Kidney capillary endothelial cell (primary cell): ENCODE measurements around the gene SCNN1A.

ENCODE experiments used
- DNase-seq: peaks from one replicate; pipeline ENCODE4 v3.0.0-alpha.2; 2018; ENCODE audit warnings: low spot score

Gene SCNN1A

DNA sequence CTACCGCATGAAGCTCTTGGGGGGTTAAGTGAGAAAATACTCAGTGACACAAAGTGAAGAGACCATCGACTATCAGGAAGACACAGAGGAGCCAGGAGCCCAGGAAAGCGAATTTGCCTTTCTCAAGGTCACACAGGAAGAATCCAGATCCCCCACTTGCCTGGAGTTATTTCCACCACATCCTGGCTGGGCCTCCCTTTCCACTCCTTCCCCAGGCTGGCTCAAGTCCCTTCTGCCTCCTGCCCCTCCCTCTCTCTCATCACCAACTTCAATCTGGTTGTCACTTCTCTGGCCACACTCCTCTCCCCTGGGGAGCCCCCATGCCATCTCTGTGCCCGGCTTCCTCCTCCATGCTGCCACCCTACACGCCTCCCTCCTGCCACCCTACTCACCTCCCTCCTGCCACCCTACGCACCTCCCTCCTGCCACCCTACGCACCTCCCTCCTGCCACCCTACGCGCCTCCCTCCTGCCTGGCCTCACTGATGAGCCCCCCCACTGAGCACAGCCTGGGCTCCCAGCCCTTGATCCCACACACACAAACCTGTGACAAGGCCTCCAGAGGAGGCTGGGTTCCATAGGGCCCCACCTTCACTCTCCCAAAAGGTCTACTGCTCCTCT lies 6.3 kb downstream of the SCNN1A start:
- no peak for DNase-seq

DNA sequence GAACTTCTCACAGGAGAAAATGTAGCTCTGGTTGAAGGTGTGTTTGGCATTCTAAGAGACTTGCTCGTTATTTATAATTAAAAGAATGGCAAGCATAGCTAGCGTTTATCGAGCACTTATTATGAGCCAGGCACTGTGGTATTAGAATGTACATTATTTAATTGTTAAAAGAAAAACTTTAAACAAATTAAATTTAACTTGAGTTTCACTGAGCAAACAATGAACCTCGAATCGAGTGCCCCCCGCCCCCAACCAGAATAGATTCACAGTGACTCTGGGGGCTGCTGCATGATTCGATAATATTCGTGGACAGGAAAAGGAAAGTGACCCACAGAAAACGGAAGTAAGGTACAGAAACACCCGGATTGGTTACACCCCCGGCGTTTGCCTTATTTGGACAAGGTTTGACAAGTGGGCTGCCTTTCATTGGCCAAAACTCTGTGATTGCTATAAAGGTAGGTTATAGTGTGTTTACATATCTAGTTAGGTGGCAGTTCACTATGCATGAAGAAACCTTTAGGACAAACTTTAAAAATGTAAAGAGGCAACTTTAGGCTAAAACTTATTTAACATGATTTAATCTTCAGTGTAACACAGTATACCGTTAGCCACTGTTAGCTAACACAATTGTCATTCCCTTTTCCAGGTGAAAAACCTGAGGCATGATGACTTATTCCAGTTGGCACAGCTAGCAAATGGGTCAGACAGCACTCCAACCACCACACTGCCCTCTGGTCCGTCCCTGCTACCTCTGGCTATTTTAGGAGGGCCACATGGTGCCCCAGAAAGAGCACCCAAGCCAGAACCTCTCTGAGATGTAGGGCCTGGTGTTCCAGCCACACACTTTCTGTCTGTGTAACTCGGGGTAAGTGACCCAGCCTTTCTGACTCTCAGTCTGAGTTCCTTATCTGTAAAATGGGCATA lies 7.1 kb downstream of the SCNN1A start:
- DNase-seq = peak; percentile 26

DNA sequence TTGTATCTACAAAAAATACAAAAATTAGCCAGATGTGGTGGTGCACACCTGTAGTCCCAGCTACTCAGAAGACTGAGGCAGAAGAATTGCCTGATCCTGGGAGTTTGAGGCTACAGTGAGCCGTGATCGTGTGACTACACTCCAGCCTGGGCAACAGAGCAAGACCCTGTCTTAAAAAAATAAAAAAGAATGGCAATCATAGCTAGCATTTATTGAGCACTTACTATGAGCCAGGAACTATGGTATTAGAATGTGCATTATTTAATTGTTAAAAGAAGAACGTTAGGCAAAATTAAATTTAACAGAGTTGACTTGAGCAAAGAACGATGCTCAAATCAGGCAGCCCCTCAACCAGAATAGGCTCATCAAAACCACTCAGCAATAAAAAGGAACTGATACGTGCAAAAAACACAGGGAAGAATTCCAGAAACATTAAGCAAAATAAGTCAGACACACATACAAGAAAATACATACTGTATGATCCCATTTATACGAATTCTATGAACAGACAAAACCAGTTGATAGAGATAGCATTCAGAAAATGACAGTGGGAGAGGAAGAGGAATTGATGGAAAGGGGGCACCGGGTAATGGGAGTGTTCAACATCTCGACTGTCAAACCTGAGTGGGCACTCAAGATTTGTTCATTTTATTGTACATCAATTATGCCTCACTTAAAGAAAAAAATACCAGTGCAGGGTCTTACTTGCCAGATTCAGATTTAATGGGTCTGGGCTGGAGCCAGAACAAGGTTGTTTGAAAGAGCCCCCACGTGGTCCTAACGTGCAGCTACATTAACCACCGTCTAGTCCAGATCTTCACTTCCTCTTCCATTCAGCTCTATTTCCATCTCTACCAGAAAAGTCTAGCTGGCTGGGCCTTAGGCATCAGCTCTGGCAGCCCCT lies 8.0 kb downstream of the SCNN1A start:
- DNase-seq = peak; percentile 40

DNA sequence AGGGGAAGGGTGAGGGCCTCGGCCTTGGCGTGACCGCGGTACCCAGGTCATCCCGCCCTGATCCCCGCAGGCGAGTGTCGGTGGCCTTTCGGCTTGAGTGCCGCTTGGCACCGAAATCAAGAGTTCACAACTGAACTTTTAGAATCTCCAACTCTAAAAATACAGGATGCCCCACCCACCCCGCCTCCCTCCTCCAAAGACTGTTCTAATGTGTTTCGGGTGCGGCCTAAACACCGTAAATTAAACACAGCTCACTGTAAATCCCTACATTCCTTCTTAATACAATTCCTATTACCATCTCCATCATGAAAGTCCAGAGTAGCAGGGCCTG lies 11.4 kb downstream of the SCNN1A start:
- DNase-seq = no peak

DNA sequence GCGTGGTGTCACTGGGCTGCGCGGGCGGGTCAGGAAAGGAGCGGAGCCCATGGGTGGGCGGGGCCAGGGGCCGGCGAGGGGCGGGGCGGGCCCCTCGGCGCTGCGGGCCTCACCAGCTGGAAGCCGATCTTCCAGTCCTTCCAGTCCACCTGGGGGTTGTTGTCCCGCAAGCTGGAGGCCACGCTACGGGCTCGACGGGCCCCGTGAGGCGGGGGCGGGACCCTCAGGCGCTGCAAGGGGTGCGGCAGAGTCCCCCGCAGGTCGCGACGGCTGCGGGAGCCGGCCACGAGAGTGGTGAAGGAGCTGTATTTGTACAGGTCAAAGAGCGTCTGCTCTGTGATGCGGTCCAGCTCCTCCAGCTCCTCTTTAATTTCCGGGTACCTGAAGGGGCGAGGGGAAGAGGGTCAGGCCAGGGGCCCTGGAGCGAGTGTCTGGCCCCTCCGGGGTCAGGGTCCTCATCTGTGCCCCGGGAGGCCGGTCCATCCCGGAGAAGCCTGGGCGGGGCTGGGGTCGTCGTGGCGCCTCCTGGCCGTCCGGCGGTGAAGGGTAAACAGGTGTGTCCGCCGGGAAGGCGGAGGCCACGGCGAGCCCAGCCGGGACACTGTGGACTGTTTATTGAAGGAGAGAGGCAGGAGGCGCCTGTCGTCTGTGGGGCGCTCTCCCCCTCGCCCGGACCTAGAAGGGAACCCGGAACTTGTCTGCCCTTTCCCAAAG lies 11.9 kb downstream of the SCNN1A start:
- DNase-seq = peak; percentile 65

DNA sequence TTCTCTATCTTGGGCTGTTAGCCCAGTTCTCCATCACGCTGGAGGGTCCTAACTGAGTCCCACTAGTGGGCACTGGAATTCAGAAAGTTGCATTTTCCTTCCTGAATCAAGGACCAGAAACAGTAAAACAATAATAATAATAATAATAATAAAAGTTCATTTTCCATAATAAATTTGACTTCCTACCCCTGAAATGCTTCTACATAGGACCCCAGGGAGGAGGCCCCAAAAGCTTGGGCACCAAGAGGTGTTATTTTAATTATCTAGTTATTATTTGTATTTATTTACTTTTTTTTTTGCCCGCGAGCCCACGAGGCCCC lies 12.4 kb downstream of the SCNN1A start:
- DNase-seq = no peak

DNA sequence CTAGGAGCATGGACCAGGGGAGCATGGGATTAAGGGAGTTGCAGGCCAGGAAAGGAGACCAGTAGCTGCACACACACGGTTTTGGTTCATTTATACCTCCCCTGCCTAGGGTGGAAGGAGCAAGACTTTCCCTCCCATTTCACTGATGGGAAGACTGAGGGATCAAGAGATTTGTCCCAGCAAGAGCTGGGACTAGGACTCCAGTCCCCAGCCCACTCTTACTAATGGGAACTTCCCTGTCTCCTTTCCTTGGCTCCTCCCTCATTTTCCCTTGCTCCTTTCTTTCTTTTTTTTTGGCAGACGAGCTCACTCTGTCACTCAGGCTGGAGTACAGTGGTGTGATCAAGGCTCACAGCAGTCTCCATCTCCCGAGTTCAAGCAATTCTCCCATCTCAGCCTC lies 13.0 kb downstream of the SCNN1A start:
- DNase-seq = no peak

DNA sequence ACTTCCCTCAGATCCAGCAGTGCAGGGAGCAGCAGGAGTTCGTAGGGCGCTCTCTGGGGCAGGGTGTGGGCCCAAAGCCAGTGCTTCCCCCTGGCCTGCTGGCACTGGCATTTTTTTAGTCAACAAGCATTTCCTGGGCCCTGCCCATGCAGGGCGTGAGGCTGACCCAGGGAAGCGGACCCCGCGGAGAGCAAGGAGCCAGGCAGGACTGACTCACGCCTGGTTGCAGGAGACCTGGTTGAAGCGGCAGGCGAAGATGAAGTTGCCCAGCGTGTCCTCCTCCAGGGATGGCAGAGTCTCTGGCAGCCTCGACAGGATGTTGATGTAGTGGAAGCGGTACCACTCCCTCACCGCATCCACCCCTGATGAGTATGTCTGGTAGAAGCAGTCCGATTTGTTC lies 13.5 kb downstream of the SCNN1A start:
- DNase-seq = no peak

DNA sequence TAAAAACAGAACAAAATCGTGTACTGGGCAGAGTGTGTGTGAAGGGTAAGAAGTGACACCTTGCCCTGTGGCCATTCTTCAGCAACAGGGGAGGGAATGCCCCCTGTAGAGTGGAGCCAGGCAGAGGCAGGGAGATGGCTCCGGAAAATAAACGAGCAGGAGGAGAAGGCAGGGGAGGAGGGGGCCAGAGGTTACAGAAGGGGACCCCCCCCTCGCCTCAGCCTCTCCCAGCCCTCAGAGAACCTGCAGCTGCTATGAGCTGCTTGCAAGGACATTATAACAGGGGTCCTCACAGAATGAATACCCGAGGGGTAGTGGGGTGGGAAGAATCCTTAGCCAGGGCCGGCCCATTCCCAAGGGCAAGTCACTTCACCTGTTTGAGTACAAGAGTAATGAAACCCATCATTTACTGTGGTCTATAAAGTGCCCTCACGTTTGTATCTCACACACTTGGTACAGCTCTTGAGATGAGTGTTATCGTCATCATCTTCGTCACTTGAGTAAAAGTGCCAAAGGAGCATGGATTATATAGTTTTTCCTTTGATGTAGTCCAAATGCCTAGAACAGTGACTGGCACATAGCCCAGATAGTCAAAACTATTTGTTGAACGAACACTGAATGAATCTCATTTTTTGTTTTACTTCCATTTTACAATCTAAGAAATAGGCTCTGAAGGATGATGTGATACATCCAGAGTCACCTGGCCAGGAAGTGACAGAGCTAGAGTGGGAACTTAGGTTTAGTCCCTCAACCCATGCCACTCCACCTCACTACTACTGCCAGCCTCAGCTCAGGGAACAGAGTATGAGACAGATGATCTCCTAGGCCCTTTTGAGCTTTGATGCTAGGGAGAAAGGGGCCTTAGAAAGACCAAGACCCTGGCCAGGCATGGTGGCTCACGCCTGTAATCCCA lies 14.5 kb downstream of the SCNN1A start:
- DNase-seq = no peak

DNA sequence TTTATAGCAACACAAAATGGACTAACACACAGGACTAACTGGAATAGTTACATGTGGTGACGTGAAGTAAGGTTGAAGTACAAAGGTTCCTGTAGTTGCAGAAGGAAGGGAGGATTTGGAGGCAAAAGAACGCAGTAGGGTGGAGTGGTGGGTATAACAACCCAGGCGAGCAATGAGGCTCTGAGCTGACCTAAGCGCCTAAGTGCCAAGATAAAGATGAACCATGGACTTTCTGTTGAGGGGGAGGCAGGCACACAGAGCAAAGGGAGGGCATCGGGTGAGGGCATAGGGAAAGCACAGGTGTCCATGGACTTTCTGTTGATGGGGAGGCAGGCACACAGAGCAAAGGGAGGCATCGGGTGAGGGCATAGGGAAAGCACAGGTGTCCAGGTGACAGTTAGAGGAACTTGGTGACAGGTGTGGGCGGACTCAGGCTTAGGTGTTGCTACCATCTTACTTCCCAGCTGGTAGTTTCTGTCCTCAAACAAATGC lies 15.2 kb downstream of the SCNN1A start:
- no peak for DNase-seq

DNA sequence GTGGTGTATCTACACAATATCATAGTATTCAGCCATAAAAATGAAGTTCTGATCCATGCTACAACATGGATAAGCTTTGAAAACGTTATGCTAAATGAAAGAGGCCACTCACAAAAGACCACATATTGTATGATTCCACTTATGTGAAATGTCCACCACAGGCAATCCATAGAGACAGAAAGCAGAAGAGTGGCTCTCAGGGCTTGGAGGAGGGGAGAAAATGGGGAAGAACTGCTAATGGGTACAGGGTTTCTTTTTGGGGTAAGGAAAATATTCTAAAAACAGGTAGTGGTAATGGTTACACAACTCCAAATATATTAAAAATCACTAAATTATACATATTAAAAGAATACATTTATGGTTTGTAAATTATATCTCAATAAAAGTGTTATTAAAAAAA lies 16.5 kb downstream of the SCNN1A start:
- no peak for DNase-seq

DNA sequence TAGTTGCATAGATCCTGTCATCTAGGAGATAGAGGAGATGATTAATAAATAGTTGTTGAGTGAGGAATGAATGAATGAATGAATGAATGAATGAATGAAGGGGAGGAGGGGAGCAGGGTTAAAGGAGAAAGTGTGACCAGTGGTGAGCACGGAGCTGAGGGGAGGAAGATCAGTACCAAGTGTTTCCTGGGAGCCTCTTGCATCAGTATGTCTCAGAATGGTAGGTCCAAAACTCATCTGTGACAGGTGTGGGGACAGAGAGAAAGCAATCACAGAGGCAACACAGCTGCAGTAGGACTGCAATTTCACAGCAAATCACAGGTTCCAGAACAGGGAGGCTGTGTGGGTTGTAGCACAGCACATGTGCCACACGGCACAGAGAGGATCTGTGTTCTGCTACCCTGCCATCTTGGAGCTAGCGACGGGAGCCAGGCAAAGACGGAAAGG lies 19.0 kb downstream of the SCNN1A start:
- no peak for DNase-seq

DNA sequence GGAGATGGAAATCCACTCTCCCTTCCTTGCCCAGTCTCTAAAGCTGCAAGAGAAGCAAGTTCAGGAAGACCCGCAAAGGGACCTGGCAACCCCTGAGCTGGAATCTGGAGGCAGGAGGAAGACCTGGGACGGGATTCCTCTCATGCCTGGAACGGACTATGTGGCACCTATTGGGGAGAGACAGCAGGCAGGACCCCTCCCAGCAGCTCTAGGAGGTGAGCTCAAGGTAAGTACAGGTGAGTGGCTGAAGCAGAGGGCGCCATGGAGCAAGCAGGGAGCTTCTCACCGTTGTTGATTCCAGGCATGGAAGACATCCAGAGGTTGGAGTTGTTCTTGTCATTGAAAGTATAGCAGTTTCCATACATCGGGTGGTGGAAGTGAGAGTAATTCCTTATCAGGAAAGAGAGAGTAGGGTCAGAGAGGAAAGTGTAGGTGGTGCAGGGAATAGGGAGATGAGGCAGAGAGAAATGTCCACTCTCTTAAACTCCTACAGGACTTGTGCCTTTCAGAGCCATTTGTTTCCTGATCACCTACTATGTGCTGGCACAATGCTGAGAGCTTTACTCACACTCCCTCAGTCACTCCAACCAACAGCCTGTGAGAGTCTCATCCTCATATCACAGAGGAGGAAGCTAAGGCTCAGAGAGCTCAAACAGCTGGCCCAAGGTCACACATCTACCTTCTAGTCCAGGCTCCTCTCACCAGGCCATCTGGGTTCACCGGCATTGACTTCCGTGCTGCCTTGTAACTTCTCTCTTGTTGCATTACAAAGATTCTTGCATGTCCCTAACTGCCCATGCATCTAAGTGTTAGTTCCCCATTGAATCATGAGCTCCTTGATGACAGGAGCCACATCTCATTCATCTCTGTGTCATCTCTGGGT lies 19.6 kb downstream of the SCNN1A start:
- no peak for DNase-seq

DNA sequence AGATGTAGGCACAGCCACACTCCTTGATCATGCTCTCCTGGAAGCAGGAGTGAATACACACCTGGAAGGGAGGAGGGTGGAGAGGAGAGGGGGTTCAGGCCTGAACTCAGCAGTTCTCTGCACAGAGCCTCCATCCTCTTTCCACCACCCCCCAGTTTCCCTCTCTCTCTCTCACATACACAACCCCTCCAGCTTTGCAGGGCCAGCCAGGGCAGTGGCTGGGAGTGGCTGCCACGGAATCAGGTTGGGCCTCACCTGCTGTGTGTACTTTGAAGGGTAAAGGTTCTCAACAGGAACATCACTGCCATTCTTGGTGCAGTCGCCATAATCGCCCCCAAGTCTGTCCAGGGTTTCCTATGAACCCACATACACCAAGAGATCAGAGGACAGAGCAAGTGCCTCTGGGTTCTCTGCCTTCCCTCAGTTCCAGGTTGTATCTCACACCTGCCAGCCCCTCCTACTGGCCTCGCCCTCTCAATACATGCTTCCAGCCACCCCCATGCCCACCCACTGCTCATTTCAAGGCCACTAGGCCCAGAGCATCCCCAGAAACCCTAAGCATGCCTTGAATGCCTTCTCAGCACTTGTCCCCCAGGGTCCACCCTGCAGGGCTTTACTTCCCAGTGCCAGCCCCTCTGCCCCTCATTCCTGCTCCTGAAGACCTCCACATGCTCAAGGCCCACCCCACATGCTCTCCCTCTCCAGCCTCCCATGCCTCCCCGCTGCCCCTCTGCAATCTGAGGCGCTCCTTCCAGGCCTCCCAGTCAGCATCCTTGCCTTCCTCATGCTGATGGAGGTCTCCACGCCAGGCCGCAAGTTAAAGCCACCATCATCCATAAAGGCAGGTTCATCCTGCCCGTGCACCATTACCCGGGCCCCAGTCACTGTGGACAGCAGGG lies 20.6 kb downstream of the SCNN1A start:
- no peak for DNase-seq

DNA sequence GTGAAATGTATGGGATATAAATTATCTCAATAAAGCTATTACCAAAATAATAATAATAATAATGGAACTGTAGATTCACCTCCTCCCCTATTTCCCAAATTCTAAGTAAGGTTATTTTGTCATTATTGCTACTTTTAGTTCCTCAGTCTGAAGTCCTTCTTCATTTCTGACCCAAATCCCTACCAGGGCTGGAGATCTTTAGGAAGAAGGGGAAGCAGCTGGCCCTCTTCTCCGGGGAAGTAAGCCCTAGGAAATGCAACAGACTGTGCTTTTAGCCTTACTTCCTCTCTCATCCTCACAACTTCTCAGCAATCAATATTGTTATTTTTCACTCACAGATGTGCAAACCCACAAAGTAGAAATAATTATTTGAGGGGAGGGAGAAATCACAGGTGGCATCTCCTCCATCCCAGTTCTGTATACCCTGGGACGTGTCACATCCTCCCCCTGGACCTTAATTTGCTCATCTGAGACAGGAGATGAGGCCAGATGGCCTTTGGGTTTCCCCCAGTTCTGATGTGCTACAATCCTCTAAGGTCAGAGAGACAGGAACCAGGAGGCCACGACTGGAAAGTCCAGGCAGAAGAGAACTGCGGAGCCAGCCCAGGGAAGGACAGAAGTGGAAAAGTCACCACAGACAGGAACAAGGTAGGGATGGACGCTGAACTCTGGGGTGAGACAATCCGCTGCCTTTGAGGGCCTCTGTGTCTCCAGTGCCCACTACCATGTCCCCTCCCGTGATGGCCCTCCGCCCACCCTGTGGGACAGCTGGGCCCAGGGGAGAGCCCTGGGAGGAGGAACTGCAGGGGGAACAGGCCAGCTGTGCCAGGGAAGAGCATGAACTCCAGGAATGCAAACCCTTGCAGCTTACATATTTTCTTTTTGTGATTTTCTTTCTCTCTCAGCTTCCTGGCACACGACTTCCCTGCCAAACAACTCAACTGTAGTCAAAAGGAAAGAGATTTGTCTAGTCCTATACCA lies 22.9 kb downstream of the SCNN1A start:
- DNase-seq = no peak

DNA sequence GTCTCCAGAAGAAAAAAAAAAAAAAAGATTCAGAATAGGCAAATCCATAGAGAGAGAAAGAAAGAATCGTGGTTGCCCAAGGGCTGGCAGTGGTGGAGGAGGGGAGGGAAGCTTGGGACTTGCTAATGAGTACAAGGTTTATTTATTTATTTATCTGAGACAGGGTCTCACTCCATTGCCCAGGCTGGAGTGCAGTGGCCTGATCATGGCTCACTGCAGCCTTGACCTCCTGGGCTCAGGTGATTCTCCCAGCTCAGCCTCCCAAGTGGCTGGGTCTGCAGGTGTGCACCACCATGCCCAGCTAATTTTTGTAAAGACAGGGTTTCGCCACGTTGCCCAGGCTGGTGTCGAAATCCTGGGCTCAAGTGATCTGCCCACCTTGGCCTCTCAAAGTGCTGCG lies 23.7 kb downstream of the SCNN1A start:
- no peak for DNase-seq
